ENCODE measurements around the gene PMEL. TPM values are rescaled to one million over a fixed set of nuclear protein-coding genes. Genes with fewer than 3 reads are reported as not detected.

The PMEL gene
- total and polyA plus RNA-seq, 2 of the 4 experiments (the other 2 are of a cell fraction): 1.4 to 5.8 TPM

DNA sequence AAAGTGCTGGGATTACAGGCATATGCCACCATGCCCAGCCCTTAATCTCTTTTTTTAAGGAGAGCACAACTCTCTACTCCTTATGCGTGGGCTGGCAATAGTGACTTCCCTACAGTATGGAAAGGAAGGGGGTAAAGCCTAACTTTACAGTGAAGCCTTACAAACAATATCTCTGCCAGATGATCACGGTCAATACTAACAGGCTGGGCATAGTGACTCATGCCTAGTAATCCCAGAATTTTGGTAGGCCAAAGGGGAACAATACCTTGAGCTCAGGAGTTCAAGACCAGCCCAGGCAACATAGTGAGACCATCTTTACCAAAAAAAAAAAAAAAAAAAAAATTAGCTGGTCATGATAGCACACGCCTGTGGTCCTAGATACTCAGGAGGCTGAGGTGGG, 43.7 kb downstream of the PMEL start:
- BruUV-seq (replicated peaks): no TSS peak
- DNase-seq (no peak), ATAC-seq (ENCODE audit: low read depth) (no peak)
- in situ Hi-C loops (cut with MboI; ENCODE audit: low sequenced_read_pairs) (loop anchor here (10.0 kb wide), 1 partner anchor 97 kb away; the partner anchor contains the start of gene DNAJC14), intact Hi-C loops (cut with micrococcal nuclease) (no loop called here), dilution Hi-C loops (cut with HindIII; ENCODE audit: low sequenced_read_pairs, unreplicated experiment) (no loop called here)
- no peaks in the 10 kb centered on the region for H3K27me3 ChIP-seq (ENCODE audit: control insufficient read depth, insufficient read depth, low read length)
- no peak overlapping the region for H3K4ac ChIP-seq (ENCODE audit: low read depth, low read length)
- H3K4me2 ChIP-seq (ENCODE audit: low read depth, low read length): no peak overlapping the region
- H3K9me3 ChIP-seq (ENCODE audit: control insufficient read depth, insufficient read depth, low read length): no peaks in the 10 kb centered on the region
- H2AK5ac ChIP-seq (ENCODE audit: low read depth, low read length): 0 out of 2 replicates have a peak overlapping the region, but pooled peaks have one; percentile 20
- no peak overlapping the region for H3K18ac ChIP-seq (ENCODE audit: low read depth, low read length)
- no peak overlapping the region for H3K4me3 ChIP-seq (ENCODE audit: insufficient read depth, low read depth, low read length)
- no peak overlapping the region for H3K56ac ChIP-seq (ENCODE audit: extremely low read depth, insufficient read depth, low read length)
- H4K5ac ChIP-seq (ENCODE audit: low read depth, low read length): no peak overlapping the region
- ChIA-PET CTCF (interaction anchor here (0.7 kb wide), 1 partner anchor 183 kb away, joined by 3 read pairs; no protein-coding TSS in a partner anchor), POLR2A (ENCODE audit: unreplicated experiment) (no interaction called here)
- H3K9me1 ChIP-seq (ENCODE audit: insufficient read depth, low read length): peaks cover 14% of the 10 kb centered on the region; the same call in 1 of the 2 replicates
- no peak overlapping the region for H3K14ac ChIP-seq (replicated peaks; ENCODE audit: low read depth, low read length)
- no CpG with 5 or more reads among the region's 3 CpGs for WGBS, 2 experiments (ENCODE audit: extremely low coverage in 2 of 2, insufficient read length in 1 of 2)
- H4K20me1 ChIP-seq (ENCODE audit: insufficient read depth, low read length): peaks cover under 1% of the 10 kb centered on the region; the same call in 1 of the 2 replicates
- no peak overlapping the region for H2AK9ac ChIP-seq (replicated peaks; ENCODE audit: low read depth, low read length, poor library complexity)
- H3K23ac ChIP-seq (ENCODE audit: low read depth, low read length): no peak overlapping the region
- no peak overlapping the region for H2BK5ac ChIP-seq (ENCODE audit: low read depth, low read length, poor library complexity, severe bottlenecking)
- H2BK120ac ChIP-seq (ENCODE audit: low read depth, low read length): no peak overlapping the region
- no peaks in the 10 kb centered on the region for H3K4me1 ChIP-seq (ENCODE audit: control insufficient read depth, insufficient read depth, low read length)
- peaks cover 38 to 66% of the 10 kb centered on the region in 2 experiments for H3K79me1 ChIP-seq (ENCODE audit: low read depth in 1 of 2, low read length in 2 of 2)
- peaks cover 4% of the 10 kb centered on the region for H3K36me3 ChIP-seq (ENCODE audit: control insufficient read depth, insufficient read depth, low read length)
- no peak overlapping the region for H2BK15ac ChIP-seq (ENCODE audit: low read depth, low read length)
- no peak overlapping the region for H4K91ac ChIP-seq (ENCODE audit: insufficient read depth, low read depth, low read length)
- no peak overlapping the region for H2AFZ ChIP-seq (replicated peaks; ENCODE audit: low read length, poor library complexity)
- H4K8ac ChIP-seq (ENCODE audit: low read depth in 2 of 2, low read length in 2 of 2): no peak overlapping the region
- no peak overlapping the region for H3K9ac ChIP-seq (ENCODE audit: low read depth, low read length)
- no peak overlapping the region for H2BK20ac ChIP-seq (ENCODE audit: low read depth, low read length)
- no peak for TF ChIP-seq FOS (IDR thresholded peaks at IDR 0.05; ENCODE audit: low read depth, low read length)
- TF ChIP-seq SMC3 (IDR thresholded peaks at IDR 0.05; ENCODE audit: low read depth, low read length): no peak
- H3K27ac ChIP-seq (ENCODE audit: insufficient read depth, low read length): no peak overlapping the region

Measured in IMR-90 (cell line).